Mammary epithelial cell (primary cell): ENCODE data around the gene UBE3B.

ENCODE experiments used
- CTCF ChIP-seq, 2 donors: IDR thresholded peaks in 1 of 2; conservative IDR thresholded peaks in 1 of 2; 2 replicates each; pipeline ENCODE4 v1.5.1; 2011 to 2012; ENCODE audit warnings: inconsistent platforms in 2 of 2, low read length in 2 of 2, mild to moderate bottlenecking in 2 of 2, control low read depth in 1 of 2, low read depth in 1 of 2; ENCODE audit not compliant: insufficient read depth in 1 of 2; ENCODE audit errors: extremely low read depth in 1 of 2
- EZH2 ChIP-seq: IDR thresholded peaks from 2 replicates; pipeline ENCODE4 v1.6.1; 2012; ENCODE audit warnings: low read length, inconsistent platforms, borderline replicate concordance

GRCh38 chr12:109440851-109441490, 36.5 kb upstream of the UBE3B start:
- no peak for TF ChIP-seq EZH2
- no peak for TF ChIP-seq CTCF (conservative IDR thresholded peaks at IDR 0.05 in 1 of 2, IDR thresholded peaks at IDR 0.05 in 1 of 2; ENCODE audit: extremely low read depth in 1 of 2, insufficient read depth in 1 of 2, low read depth in 1 of 2, low read length in 2 of 2)
